ENCODE results near the gene SLC9A9. TPM values are rescaled to one million over a fixed set of nuclear protein-coding genes. Genes with fewer than 3 reads are reported as not detected.

The SLC9A9 gene
- total RNA-seq, 1 experiment from 2014 or later: 2.2 TPM

GRCh38 chr3:143242101-143242500, 606.2 kb downstream of the SLC9A9 start:
- Histone ChIP-seq H3K9me3 (ENCODE audit: low read length) (no peaks in the 10 kb centered on the region), H3K9me2 (replicated peaks; ENCODE audit: insufficient read depth, low read length) (no peaks in the 10 kb centered on the region), H4K20me1 (ENCODE audit: insufficient read depth, low read depth, low read length) (no peaks in the 10 kb centered on the region), H3K27me3 (ENCODE audit: low read length) (no peaks in the 10 kb centered on the region), H3K9ac (ENCODE audit: low read length) (no peak overlapping the region), H3K27ac (ENCODE audit: low read length) (no peak overlapping the region), H3K36me3 (ENCODE audit: insufficient read depth, low read length) (no peaks in the 10 kb centered on the region), H3K4me2 (ENCODE audit: low read depth, low read length, poor library complexity, severe bottlenecking) (no peak overlapping the region), H3K4me3 (ENCODE audit: low read length) (no peak overlapping the region), H3K79me2 (ENCODE audit: low read length) (no peaks in the 10 kb centered on the region), H3K4me1 (ENCODE audit: low read length) (peaks cover 7% of the 10 kb centered on the region), H2AFZ (ENCODE audit: low read length) (no peak overlapping the region)
- DNase-seq: no peak

- no peak overlapping the region for H3K27ac ChIP-seq (ENCODE audit: low read length)
- no peaks in the 10 kb centered on the region for H3K79me2 ChIP-seq (ENCODE audit: low read length)
- no peak for DNase-seq
- peaks cover 13% of the 10 kb centered on the region for H3K4me1 ChIP-seq (ENCODE audit: low read length)
- H3K9ac ChIP-seq (ENCODE audit: low read length): no peak overlapping the region
- no peak overlapping the region for H3K4me2 ChIP-seq (ENCODE audit: low read depth, low read length, poor library complexity, severe bottlenecking)
- H2AFZ ChIP-seq (ENCODE audit: low read length): no peak overlapping the region
- H3K27me3 ChIP-seq (ENCODE audit: low read length): no peaks in the 10 kb centered on the region
- H3K4me3 ChIP-seq (ENCODE audit: low read length): no peak overlapping the region
- no peaks in the 10 kb centered on the region for H3K9me2 ChIP-seq (replicated peaks; ENCODE audit: insufficient read depth, low read length)
- H3K9me3 ChIP-seq (ENCODE audit: low read length): no peaks in the 10 kb centered on the region
- H4K20me1 ChIP-seq (ENCODE audit: insufficient read depth, low read depth, low read length): no peaks in the 10 kb centered on the region
- no peaks in the 10 kb centered on the region for H3K36me3 ChIP-seq (ENCODE audit: insufficient read depth, low read length)
These were observed 606.8 kb downstream of the SLC9A9 start for GRCh38 chr3:143241481-143241951.

GRCh38 chr3:143240886-143241285, 607.4 kb downstream of the SLC9A9 start:
- Histone ChIP-seq H3K4me3 (ENCODE audit: low read length) (no peak overlapping the region), H2AFZ (ENCODE audit: low read length) (no peak overlapping the region), H3K27me3 (ENCODE audit: low read length) (no peaks in the 10 kb centered on the region), H3K36me3 (ENCODE audit: insufficient read depth, low read length) (no peaks in the 10 kb centered on the region), H3K9me2 (replicated peaks; ENCODE audit: insufficient read depth, low read length) (no peaks in the 10 kb centered on the region), H3K9me3 (ENCODE audit: low read length) (no peaks in the 10 kb centered on the region), H3K27ac (ENCODE audit: low read length) (no peak overlapping the region), H4K20me1 (ENCODE audit: insufficient read depth, low read depth, low read length) (no peaks in the 10 kb centered on the region), H3K4me2 (ENCODE audit: low read depth, low read length, poor library complexity, severe bottlenecking) (no peak overlapping the region), H3K79me2 (ENCODE audit: low read length) (no peaks in the 10 kb centered on the region), H3K4me1 (ENCODE audit: low read length) (peaks cover 19% of the 10 kb centered on the region), H3K9ac (ENCODE audit: low read length) (no peak overlapping the region)
- DNase-seq: no peak

- Histone ChIP-seq H3K9me3 (ENCODE audit: low read length) (no peaks in the 10 kb centered on the region), H4K20me1 (ENCODE audit: insufficient read depth, low read depth, low read length) (no peaks in the 10 kb centered on the region), H3K27me3 (ENCODE audit: low read length) (no peaks in the 10 kb centered on the region), H3K79me2 (ENCODE audit: low read length) (no peaks in the 10 kb centered on the region), H3K4me3 (ENCODE audit: low read length) (no peak overlapping the region), H3K9me2 (replicated peaks; ENCODE audit: insufficient read depth, low read length) (no peaks in the 10 kb centered on the region), H3K27ac (ENCODE audit: low read length) (no peak overlapping the region), H3K4me1 (ENCODE audit: low read length) (peaks cover 22% of the 10 kb centered on the region), H3K9ac (ENCODE audit: low read length) (no peak overlapping the region), H2AFZ (ENCODE audit: low read length) (no peak overlapping the region), H3K4me2 (ENCODE audit: low read depth, low read length, poor library complexity, severe bottlenecking) (no peak overlapping the region), H3K36me3 (ENCODE audit: insufficient read depth, low read length) (no peaks in the 10 kb centered on the region)
- no peak for DNase-seq
These were observed 609.2 kb downstream of the SLC9A9 start for GRCh38 chr3:143239031-143239430.

- Histone ChIP-seq H3K27me3 (ENCODE audit: low read length) (no peaks in the 10 kb centered on the region), H3K27ac (ENCODE audit: low read length) (0 out of 2 replicates have a peak overlapping the region, but pooled peaks have one; percentile 33), H3K9me3 (ENCODE audit: low read length) (no peaks in the 10 kb centered on the region), H3K79me2 (ENCODE audit: low read length) (no peaks in the 10 kb centered on the region), H3K36me3 (ENCODE audit: insufficient read depth, low read length) (no peaks in the 10 kb centered on the region), H3K4me1 (ENCODE audit: low read length) (peaks cover 22% of the 10 kb centered on the region), H3K4me2 (ENCODE audit: low read depth, low read length, poor library complexity, severe bottlenecking) (peak overlapping the region; percentile 50), H4K20me1 (ENCODE audit: insufficient read depth, low read depth, low read length) (no peaks in the 10 kb centered on the region), H3K4me3 (ENCODE audit: low read length) (no peak overlapping the region; the same call in 1 of the 2 replicates), H2AFZ (ENCODE audit: low read length) (no peak overlapping the region), H3K9ac (ENCODE audit: low read length) (peak overlapping the region; percentile 39; the same call in 1 of the 2 replicates), H3K9me2 (replicated peaks; ENCODE audit: insufficient read depth, low read length) (no peaks in the 10 kb centered on the region)
- DNase-seq: no peak
These were observed 611.1 kb downstream of the SLC9A9 start for GRCh38 chr3:143237077-143237627.

- peak overlapping the region; percentile 50 for H3K4me2 ChIP-seq (ENCODE audit: low read depth, low read length, poor library complexity, severe bottlenecking)
- no peaks in the 10 kb centered on the region for H4K20me1 ChIP-seq (ENCODE audit: insufficient read depth, low read depth, low read length)
- H3K9me3 ChIP-seq (ENCODE audit: low read length): no peaks in the 10 kb centered on the region
- no peaks in the 10 kb centered on the region for H3K9me2 ChIP-seq (replicated peaks; ENCODE audit: insufficient read depth, low read length)
- H3K36me3 ChIP-seq (ENCODE audit: insufficient read depth, low read length): no peaks in the 10 kb centered on the region
- peak overlapping the region; percentile 39; the same call in 1 of the 2 replicates for H3K9ac ChIP-seq (ENCODE audit: low read length)
- DNase-seq: peak; percentile 71
- peaks cover 22% of the 10 kb centered on the region for H3K4me1 ChIP-seq (ENCODE audit: low read length)
- no peaks in the 10 kb centered on the region for H3K79me2 ChIP-seq (ENCODE audit: low read length)
- peak overlapping the region; percentile 33; the same call in 1 of the 2 replicates for H3K27ac ChIP-seq (ENCODE audit: low read length)
- peak overlapping the region; percentile 41 for H3K4me3 ChIP-seq (ENCODE audit: low read length)
- peak overlapping the region; percentile 79 for H2AFZ ChIP-seq (ENCODE audit: low read length)
- no peaks in the 10 kb centered on the region for H3K27me3 ChIP-seq (ENCODE audit: low read length)
These were observed 611.9 kb downstream of the SLC9A9 start for GRCh38 chr3:143236226-143236964.

GRCh38 chr3:143235614-143236204, 612.6 kb downstream of the SLC9A9 start:
- H3K36me3 ChIP-seq (ENCODE audit: insufficient read depth, low read length): no peaks in the 10 kb centered on the region
- 0 out of 2 replicates have a peak overlapping the region, but pooled peaks have one; percentile 41 for H3K4me3 ChIP-seq (ENCODE audit: low read length)
- H3K9ac ChIP-seq (ENCODE audit: low read length): no peak overlapping the region
- no peaks in the 10 kb centered on the region for H3K79me2 ChIP-seq (ENCODE audit: low read length)
- peaks cover 22% of the 10 kb centered on the region for H3K4me1 ChIP-seq (ENCODE audit: low read length)
- H3K9me3 ChIP-seq (ENCODE audit: low read length): no peaks in the 10 kb centered on the region
- no peaks in the 10 kb centered on the region for H4K20me1 ChIP-seq (ENCODE audit: insufficient read depth, low read depth, low read length)
- peak overlapping the region; percentile 50 for H3K4me2 ChIP-seq (ENCODE audit: low read depth, low read length, poor library complexity, severe bottlenecking)
- no peak overlapping the region for H3K27ac ChIP-seq (ENCODE audit: low read length)
- H3K9me2 ChIP-seq (replicated peaks; ENCODE audit: insufficient read depth, low read length): no peaks in the 10 kb centered on the region
- no peak for DNase-seq
- no peaks in the 10 kb centered on the region for H3K27me3 ChIP-seq (ENCODE audit: low read length)
- no peak overlapping the region for H2AFZ ChIP-seq (ENCODE audit: low read length)

GRCh38 chr3:143234526-143234925, 613.7 kb downstream of the SLC9A9 start:
- no peak overlapping the region for H3K9ac ChIP-seq (ENCODE audit: low read length)

More at GRCh38 chr3:143234526-143234925, 613.7 kb downstream of the SLC9A9 start:
- Histone ChIP-seq H3K36me3 (ENCODE audit: insufficient read depth, low read length) (no peaks in the 10 kb centered on the region), H2AFZ (ENCODE audit: low read length) (no peak overlapping the region), H3K27ac (ENCODE audit: low read length) (no peak overlapping the region), H3K79me2 (ENCODE audit: low read length) (no peaks in the 10 kb centered on the region), H3K27me3 (ENCODE audit: low read length) (no peaks in the 10 kb centered on the region), H3K9me3 (ENCODE audit: low read length) (no peaks in the 10 kb centered on the region), H4K20me1 (ENCODE audit: insufficient read depth, low read depth, low read length) (no peaks in the 10 kb centered on the region), H3K4me3 (ENCODE audit: low read length) (no peak overlapping the region), H3K4me1 (ENCODE audit: low read length) (peaks cover 24% of the 10 kb centered on the region), H3K4me2 (ENCODE audit: low read depth, low read length, poor library complexity, severe bottlenecking) (no peak overlapping the region), H3K9me2 (replicated peaks; ENCODE audit: insufficient read depth, low read length) (no peaks in the 10 kb centered on the region)
- no peak for DNase-seq
